NCI-H1417 (cell line): ENCODE results near the gene COG5.

ENCODE experiments used
- DNase-seq, 3 experiments: peaks; one replicate each; lab custom pipeline; 2025; lab: John Stamatoyannopoulos, UW

COG5 gene

DNA sequence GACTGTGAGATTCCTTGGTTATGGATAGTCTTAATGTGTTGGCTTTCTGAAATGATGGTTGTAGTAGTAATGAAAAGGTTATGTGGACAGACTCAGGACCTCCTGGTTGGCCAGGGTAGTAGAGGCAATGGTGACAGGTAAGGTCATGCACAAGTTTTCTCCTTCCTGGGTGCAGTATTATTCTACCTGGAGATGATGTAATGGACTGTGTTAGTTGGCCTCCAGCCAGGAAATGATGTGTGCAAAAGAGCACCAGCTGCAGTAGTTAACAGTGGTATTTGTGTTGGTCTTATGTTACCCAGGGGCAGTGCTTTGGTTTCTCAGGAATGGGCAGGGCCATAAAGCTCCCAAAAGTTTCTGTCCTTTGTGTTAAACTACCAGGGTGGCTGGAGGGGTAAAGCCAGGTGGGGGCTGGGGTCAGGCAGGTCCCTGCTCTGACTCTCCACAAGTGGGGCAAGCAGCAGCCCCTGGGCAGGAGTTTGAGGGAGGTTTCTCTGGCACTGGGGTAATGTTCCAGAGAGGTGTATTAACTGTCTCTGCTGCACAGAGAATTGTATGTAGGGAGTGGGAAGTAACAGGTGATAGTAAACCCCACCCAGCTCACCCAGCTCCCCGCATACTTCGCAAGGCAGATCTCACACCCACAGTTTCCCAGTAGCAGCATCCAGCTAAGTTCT is 57.6 kb downstream of the COG5 start:
- peak; percentile 56 to 90 (median 74) for DNase-seq

DNA sequence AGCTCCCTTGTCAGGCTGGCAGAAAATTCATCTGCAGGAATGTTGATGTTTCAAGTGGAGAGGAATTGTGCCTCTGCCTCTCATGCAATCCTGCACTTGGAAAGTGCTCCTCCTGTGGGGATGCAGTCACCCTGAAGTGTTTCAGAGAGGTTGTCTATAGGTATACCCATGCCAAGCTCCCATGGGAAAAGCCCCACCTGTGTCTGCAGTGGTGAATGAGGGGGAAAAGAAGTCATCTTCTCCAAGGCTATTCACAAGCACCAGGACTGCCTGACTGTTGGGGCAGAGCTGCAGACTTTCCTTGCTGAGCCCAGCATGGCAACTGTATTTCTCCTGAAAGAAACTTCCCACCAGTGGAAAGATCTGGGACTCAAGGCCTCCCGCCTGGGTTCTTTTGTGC is 58.4 kb downstream of the COG5 start:
- no peak for DNase-seq

DNA sequence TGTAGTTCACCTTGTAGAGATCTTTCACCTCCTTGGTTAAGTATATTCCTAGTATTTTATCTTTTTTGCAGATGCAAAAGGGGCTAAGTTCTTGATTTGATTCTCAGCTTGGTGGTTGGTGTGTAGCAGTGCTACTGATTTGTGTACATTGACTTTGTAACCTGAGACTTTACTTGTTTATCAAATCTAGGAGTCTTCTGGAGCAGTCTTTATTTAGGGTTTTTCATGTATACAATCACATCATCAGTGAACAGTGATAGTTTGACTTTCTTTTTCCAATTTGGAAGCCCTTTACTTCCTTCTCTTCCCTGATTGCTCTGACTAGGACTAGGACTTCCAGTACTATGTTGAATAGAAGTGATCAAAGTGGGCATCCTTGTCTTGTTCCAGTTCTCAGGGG is 60.0 kb downstream of the COG5 start:
- no peak for DNase-seq

DNA sequence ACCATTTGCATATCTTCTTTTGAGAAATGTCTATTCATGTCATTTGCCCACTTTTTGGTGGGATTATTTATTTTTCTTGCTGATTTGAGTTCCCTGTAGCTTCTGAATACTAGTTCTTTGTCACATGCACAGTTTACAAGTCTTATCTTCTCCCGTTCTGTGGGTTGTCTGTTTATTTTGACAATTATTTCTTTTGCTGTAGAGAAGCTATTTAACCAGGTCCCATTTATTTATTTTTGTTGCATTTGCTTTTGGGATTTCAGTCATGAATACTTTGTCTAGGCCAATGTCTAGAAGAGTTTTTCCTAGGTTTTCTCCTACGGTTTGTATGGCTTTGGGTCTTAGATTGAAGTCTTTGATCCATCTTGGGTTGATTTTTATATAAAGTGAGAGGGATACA is 60.9 kb downstream of the COG5 start:
- no peak for DNase-seq

DNA sequence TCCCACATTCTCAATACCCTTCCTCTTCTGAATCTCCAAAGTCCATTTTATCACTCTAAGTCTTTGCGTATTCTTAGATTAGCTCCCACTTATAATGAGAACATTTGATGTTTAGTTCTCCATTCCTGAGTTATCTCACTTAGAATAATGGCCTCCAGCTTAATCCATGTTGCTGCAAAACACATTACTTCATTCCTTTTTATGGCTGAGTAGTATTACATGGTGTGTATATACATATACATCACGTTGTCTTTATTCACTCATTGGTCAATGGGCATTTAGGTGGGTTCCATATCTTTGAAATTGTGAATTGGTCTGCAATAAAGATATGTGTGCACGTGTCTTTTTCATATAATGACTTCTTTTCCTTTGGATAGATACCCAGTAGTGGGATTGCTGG is 61.6 kb downstream of the COG5 start:
- DNase-seq: no peak

DNA sequence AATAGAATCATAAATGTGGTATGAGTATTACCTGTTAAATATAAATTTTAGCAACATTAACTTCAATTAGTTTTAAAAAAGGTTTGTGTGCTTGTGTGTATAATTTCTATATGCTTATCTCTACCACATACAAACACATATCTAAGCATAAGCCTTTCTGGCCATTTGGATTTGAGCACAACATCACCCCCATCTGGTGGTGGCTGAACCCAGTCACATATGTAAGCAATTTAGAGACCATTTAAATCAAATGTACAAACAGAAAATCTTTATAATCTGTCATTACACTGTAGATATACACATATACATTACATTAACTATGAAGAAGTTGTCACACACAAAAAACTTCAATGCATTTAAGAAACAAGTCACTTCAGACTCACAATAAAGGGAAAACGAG is 62.1 kb downstream of the COG5 start:
- peak in 1 of 3 experiments; percentile 40 for DNase-seq

DNA sequence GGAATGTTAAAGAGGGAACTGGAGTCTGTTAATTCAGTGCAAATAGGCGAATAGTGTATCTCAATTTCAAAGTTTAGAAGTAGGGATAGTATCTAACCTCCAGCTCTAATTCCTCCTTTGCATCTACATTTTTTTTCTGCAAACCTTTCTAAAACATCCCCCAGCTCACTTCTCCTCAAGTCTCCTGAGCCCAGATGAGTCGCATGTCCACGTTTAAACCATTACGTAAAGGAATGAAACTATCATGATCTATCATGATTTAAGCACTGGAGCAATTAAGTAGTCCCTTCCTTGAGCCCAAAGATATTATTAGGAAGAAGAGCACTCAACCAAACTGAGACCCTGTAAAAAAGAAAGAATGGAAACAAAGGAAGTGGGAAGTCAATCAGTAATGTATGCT is 64.0 kb downstream of the COG5 start:
- no peak for DNase-seq

DNA sequence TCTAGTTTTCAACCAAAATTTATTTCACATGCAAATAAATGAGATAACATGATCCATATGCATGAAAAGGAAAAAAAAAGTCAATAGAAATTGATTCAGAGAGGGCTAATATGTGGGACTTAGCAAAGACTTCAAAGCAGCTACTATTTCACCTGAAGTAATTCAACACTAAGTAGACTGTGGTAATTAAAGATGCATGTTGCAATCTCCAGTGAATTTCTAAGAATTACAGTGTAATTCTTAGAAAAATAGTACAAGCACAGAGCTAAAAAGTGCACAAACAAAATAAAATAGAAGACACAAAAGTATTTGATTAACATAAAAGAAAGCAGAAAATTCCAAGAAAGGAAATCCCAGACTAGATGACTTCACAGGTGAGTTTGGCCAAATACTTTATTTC is 68.2 kb downstream of the COG5 start:
- no peak for DNase-seq

DNA sequence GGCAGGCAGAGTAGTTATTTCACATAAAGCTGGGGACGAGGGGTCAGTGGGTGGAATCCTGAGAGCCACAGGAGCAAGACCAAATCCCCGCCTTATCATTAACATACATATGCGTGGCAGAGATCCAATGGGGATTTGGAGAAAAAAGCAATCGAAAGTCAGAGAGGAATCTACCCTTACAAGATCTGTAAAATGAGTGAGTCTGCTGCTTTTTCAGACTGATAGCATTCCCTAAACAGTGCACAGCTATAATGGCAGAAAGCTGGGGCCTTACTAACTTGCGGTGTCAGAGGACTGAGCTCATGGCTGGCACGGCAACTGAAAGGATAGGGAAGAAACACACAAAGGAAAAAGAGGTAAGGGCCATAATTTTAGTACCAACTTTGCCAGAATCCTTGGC is 68.8 kb downstream of the COG5 start:
- no peak for DNase-seq

DNA sequence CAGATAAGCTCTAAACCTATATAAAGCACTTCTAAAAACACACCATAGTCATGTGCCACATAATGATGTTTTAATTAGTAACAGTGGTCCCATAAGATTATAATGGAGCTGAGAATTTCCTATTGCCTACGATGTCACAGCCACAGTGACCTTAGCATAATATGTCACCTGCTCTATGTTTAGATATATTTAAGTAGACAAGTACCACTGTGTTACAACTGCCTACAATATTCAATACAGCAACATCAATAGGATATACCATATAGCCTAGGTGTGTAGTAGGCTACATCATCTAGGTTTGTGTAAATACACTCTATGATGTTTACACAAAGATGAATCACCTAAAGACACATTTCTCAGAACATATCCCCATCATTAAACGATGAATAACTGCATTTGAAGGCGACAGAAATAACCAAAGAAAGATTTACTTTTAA is 69.4 kb downstream of the COG5 start:
- peak in 1 of 3 experiments; percentile 46 for DNase-seq

DNA sequence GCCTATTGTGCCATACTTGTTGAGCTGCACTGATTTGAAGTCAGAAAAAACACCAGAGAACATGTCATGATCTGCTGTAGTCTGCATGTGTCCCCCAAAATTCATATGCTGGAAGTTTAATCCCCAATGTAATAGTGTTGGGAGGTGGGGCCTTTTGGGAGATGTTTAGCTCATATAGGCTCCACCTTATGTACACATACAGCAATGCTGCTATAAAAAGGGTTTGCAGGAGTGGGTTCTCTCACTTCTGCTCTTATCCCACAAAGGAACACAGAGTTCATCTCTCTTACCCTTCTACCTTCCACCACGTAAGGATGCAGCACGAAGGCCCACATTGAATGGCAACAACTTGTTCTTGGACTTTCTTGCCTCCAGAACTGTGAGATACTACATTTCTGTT is 70.8 kb downstream of the COG5 start:
- DNase-seq: no peak

DNA sequence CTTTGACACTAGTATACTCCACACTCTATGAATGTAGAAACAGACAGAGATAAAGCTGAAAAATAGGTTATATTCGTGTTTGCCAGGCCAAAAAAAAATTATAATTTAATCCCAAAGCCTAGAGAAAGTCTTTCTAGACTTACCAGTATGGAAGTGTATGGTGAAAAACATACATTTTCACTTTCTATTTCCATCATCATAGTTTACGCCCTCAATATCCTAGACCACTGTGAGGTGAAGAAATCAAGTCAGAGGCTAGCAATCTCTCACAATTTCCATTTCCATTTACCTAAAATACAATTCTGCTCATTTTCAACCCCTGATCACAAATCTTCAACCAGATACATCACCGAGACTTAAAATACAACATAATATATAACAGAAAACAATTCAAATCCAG is 77.7 kb downstream of the COG5 start:
- DNase-seq: no peak

DNA sequence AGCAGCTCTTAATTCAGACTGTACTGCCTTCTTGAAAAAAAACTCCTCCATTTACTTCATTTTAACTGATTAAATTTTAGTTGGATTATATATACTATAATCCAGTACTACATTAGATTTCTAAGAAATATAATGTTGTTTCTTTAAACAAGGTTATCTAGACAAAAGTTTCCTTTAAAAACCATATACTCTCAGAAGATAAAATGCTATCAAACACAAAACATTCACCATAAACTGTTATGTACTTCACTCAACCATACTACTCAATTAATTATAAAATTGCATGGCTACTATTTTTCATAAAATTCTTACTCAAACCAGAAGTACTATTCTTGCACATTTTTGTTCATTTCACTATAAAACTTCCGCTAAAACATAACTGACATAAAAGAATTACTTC is 81.1 kb downstream of the COG5 start:
- no peak for DNase-seq

DNA sequence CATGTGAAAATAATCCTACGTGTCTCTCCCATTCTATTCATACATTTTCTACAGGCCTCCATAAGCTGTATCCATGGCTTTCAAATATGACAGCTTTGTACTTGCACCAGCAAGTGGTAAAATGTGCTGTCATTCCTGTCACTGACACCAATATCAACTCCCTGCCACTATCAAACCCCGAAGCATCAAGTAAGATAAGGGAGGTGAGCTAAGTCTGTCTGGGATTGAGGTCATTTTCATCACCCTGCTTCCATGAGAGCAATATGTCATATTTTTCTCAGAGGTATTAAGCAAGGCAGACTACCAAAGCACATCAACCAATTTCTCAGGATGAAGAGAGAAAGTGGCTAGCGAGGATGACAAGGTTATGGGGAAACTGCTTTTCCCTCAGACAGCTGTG is 82.8 kb downstream of the COG5 start:
- no peak for DNase-seq

DNA sequence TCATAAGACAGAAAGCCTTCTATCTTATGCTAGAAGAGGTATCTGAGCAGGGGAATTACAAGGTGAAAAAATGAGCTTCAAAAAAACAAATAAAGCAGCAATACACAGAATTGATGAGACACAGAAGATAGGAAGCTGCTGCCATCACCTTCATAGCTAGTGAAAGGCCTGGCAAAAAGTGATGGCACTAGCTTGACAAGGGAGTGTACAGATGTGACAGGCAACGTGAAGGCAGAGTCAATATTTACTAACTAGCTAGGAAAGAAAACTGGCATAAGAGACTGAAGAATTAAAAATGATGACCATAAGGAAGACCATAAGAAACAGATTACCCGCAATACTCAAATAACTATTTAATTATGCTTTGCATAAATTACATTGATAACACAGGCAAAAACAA is 84.4 kb downstream of the COG5 start:
- DNase-seq: peak in 1 of 3 experiments; percentile 10

DNA sequence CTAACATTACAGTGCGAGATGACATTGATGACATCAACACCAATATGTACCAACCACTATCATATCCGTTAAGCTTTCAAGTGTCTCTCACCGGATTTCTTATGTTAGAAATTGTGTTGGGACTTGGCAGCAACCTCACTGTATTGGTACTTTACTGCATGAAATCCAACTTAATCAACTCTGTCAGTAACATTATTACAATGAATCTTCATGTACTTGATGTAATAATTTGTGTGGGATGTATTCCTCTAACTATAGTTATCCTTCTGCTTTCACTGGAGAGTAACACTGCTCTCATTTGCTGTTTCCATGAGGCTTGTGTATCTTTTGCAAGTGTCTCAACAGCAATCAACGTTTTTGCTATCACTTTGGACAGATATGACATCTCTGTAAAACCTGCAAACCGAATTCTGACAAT is 89.6 kb downstream of the COG5 start:
- no peak for DNase-seq

DNA sequence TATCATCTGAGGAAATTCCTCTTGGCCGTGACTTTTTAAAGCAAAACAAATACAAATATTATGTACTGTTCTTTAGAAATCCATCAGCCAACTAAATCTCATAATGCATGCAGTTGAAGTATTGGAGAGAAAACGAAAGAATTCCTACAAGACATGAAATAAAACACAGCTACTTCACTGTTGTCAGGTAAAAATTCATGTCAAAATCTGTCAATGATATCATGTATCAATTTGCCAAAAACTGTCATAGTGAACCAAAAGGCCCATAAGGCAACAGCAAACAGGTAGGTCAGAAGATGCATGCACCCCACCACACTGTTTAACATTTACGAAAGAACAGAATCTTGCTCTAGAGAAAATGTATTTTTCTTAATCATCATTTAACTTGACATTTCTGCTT is 91.6 kb downstream of the COG5 start:
- no peak for DNase-seq

DNA sequence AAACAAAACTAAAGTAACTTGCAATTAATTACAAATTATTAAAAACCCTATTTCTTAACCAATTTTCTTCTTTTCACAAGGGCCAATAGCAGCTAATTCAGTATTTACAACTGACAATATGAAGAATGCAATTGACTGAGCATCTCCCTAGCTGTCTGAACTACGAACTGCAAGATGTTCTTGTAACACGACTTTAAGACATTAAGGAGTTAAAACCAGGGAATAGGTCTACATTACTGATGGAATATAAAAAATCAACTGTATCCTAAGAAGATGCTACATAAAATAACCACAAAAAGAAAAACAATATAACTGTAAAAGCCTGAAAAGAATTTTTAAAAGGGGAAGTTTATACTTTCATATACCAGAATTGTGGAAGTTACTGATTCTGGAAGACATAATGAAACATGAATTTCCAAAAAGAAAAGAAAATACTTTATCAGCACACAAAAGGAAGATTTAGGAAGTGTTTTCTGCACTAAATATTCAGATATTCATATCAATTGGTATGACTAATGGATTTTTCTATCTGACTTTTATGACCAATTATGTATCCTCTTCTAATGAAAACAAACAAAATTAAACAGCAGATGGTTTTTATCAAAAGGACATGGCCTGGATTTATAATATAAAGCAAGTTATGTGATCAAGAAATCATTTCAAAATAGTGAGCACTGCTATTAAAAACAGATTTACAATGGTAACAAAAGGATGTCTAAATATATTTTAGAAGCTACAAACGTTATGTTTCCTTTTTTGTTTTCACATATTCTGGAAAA is 92.2 kb downstream of the COG5 start:
- peak in 1 of 3 experiments; percentile 21 for DNase-seq

DNA sequence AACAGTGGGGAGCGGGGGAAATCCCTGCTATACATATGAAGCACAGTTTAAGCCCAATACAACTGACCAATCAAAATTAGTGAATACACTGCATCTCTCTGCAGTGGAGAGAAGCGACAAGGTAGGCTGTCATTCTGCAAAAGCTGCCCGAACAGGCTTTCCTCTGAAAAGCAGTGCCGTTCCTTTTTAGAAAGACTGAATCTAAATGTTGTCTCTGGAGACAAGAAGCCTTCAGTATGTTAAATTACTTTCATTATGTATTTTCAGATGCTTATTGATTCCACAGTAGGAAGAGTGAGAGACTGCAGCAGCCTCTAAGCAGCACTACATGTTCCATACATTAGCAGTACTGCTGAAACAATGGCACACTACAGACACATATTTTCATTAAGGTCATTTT is 93.8 kb downstream of the COG5 start, which contains the start of gene GPR22:
Gene GPR22, plus strand, starts transcription at position 129 of the 400 bp plus-strand sequence. CDS start 4,004 bp downstream, outside the sequence.
- DNase-seq: peak in 1 of 3 experiments; percentile 48

DNA sequence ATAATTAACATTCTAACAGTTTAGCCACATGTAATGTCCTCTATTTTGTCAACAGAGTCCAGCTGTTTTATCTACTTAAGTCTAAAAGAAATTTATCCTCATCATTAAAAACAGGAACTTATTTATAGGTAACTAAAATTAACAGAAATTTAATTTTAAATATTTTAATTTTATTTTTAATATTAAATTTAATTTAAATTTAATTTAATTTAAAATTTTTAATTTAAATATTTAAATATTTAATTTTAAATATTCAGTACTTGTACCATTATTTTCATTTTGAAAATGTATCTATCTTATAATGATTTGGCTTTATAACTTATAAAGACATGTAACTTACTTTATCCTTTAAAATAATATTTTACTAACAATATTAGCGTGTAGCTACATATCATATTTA is 94.9 kb downstream of the COG5 start:
- no peak for DNase-seq

DNA sequence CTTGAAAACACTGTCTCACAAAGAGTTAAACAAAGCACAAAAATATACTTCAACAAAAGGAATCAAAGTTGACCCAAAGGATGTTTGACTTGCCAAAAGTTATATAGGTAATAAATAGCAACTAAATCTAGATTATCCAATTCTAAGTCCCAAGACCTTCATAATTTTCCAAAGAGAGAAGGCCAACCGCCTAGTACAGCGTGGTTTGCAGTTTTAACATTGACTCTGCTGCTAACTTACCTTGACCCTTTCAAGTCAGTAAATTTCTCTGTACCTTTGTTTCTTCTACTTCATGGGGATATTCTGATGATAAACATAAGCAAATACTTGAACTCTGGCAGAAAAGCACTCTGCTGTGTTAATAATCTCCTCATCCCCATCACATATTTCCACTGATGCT is 95.7 kb downstream of the COG5 start:
- no peak for DNase-seq

DNA sequence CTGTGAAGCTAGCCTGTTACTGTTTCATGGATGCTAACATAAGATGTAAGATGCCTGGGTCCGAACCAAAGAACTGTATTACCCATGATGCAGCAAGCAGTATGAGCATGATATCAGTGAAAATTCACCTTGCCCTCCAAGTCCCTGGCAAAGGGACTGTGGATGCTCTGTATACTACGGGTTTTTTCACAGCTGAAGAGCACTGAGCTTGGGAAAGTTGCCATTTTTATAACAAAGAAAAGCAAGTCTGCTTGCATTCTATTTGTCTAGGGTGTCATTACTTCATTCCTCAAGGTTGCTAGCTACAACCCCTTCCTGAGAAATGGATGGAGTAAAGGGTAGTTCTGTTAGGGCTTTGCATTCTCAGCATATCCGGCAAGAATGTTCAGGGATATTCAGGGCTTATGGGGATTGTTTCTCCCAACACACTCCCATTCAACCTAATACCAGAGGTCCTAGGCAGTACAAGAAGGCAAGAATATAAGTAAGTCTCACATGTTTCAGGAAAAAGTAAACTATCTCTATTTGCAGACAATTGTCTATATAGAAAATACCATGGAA is 99.0 kb downstream of the COG5 start:
- DNase-seq: no peak
